Right lobe of liver (tissue), 4 donors: ENCODE data around the gene ANKS1B.

Experiments used
- POLR2A ChIP-seq: fragments of 450-650 bp; IDR thresholded peaks from one replicate; pipeline ENCODE4 v1.6.1; 2017; ENCODE audit warnings: antibody characterized with exemption, mild to moderate bottlenecking
- TF ChIP-seq, protein P1 (sequence below), 4 donors: fragments of 200-600 bp in 3 of 4; fragments of 450-650 bp in 1 of 4; IDR thresholded peaks; one replicate each; pipeline versions ENCODE4 v1.5.1 to v1.8.0; 2016 to 2022; ENCODE audit warnings: antibody characterized with exemption in 4 of 4, mild to moderate bottlenecking in 2 of 4
- donor health status: DM: no; HTN: no; CAD: no.
- donor health status: DM: no; HTN: no; CAD: no.
- donor health status: DM: no; HTN: yes; CAD: no.

DNA sequence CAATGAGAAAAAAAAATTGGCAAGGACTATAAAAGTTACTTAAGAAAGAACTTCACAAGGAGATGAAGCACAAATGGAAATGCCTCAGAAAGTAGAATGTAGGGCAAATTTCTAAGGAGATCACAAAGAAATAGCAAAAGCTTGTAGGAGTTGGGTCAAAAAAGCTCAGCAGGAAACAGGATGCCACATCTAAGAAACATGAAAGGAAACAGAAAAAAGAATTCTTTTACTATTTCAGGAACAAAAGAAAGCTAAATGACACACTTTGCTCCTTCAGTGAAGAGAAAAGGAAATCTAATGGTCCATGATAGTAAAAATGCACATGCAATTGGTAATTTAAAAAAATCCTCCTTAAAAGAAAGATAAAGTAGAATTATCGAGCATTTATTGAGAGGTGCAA, 789.3 kb downstream of the ANKS1B start:
- TF ChIP-seq, protein P1, sequence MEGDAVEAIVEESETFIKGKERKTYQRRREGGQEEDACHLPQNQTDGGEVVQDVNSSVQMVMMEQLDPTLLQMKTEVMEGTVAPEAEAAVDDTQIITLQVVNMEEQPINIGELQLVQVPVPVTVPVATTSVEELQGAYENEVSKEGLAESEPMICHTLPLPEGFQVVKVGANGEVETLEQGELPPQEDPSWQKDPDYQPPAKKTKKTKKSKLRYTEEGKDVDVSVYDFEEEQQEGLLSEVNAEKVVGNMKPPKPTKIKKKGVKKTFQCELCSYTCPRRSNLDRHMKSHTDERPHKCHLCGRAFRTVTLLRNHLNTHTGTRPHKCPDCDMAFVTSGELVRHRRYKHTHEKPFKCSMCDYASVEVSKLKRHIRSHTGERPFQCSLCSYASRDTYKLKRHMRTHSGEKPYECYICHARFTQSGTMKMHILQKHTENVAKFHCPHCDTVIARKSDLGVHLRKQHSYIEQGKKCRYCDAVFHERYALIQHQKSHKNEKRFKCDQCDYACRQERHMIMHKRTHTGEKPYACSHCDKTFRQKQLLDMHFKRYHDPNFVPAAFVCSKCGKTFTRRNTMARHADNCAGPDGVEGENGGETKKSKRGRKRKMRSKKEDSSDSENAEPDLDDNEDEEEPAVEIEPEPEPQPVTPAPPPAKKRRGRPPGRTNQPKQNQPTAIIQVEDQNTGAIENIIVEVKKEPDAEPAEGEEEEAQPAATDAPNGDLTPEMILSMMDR (IDR thresholded peaks at IDR 0.05): no peak
- no peak for TF ChIP-seq POLR2A
